ENCODE results near the gene SGCD. TPM values are rescaled to one million over a fixed set of nuclear protein-coding genes. Genes with fewer than 3 reads are reported as not detected.

The SGCD gene
- total and polyA plus RNA-seq, 10 donors: 0.26 to 5.3 (median 1.3) TPM

GRCh38 chr5:156339139-156339841 is 12.3 kb downstream of the SGCD start:
- 77 to 87% (median 78%) methylated on average over 2 of the region's 2 CpGs for WGBS, 5 donors
- intact Hi-C loops (cut with DNase I; ENCODE audit: low total_unique reads): no loop called here
- no peak overlapping the region for H3K4me3 ChIP-seq
- H3K4me1 ChIP-seq: no peaks in the 10 kb centered on the region
- no peak for DNase-seq
- no peaks in the 10 kb centered on the region for H3K9me3 ChIP-seq
- TF ChIP-seq POLR2A (IDR thresholded peaks at IDR 0.05): no peak
- TF ChIP-seq, protein P1, sequence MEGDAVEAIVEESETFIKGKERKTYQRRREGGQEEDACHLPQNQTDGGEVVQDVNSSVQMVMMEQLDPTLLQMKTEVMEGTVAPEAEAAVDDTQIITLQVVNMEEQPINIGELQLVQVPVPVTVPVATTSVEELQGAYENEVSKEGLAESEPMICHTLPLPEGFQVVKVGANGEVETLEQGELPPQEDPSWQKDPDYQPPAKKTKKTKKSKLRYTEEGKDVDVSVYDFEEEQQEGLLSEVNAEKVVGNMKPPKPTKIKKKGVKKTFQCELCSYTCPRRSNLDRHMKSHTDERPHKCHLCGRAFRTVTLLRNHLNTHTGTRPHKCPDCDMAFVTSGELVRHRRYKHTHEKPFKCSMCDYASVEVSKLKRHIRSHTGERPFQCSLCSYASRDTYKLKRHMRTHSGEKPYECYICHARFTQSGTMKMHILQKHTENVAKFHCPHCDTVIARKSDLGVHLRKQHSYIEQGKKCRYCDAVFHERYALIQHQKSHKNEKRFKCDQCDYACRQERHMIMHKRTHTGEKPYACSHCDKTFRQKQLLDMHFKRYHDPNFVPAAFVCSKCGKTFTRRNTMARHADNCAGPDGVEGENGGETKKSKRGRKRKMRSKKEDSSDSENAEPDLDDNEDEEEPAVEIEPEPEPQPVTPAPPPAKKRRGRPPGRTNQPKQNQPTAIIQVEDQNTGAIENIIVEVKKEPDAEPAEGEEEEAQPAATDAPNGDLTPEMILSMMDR (IDR thresholded peaks at IDR 0.05 in 8 of 11, conservative IDR thresholded peaks at IDR 0.05 in 3 of 11): no peak
- no peak for TF ChIP-seq POLR2AphosphoS5 (IDR thresholded peaks at IDR 0.05)
- H3K36me3 ChIP-seq: no peaks in the 10 kb centered on the region
- H3K27ac ChIP-seq: no peak overlapping the region
- no peaks in the 10 kb centered on the region for H3K27me3 ChIP-seq (replicated peaks in 1 of 7)

GRCh38 chr5:156340893-156341292 is 13.9 kb downstream of the SGCD start:
- intact Hi-C loops (cut with DNase I; ENCODE audit: low total_unique reads): no loop called here
- Histone ChIP-seq H3K27me3 (replicated peaks in 1 of 7) (no peaks in the 10 kb centered on the region), H3K36me3 (no peaks in the 10 kb centered on the region), H3K9me3 (no peaks in the 10 kb centered on the region), H3K27ac (no peak overlapping the region), H3K4me3 (no peak overlapping the region), H3K4me1 (no peaks in the 10 kb centered on the region)
- no peak for DNase-seq
- TF ChIP-seq, protein P1 (IDR thresholded peaks at IDR 0.05 in 8 of 11, conservative IDR thresholded peaks at IDR 0.05 in 3 of 11): no peak
- TF ChIP-seq POLR2A (IDR thresholded peaks at IDR 0.05): no peak
- TF ChIP-seq POLR2AphosphoS5 (IDR thresholded peaks at IDR 0.05): no peak
- WGBS, 5 donors: 80 to 97% (median 89%) methylated on average over 1 of the region's 1 CpG

- intact Hi-C loops (cut with DNase I; ENCODE audit: low total_unique reads): no loop called here
- Histone ChIP-seq H3K9me3 (no peaks in the 10 kb centered on the region), H3K4me1 (no peaks in the 10 kb centered on the region), H3K4me3 (no peak overlapping the region), H3K36me3 (no peaks in the 10 kb centered on the region), H3K27ac (no peak overlapping the region), H3K27me3 (replicated peaks in 1 of 7) (no peaks in the 10 kb centered on the region)
- TF ChIP-seq, protein P1 (IDR thresholded peaks at IDR 0.05 in 8 of 11, conservative IDR thresholded peaks at IDR 0.05 in 3 of 11): no peak
- no peak for TF ChIP-seq POLR2AphosphoS5 (IDR thresholded peaks at IDR 0.05)
- no peak for DNase-seq
- 59 to 98% (median 84%) methylated on average over 2 of the region's 2 CpGs for WGBS, 5 donors
Observed at GRCh38 chr5:156350256-156350655, 23.3 kb downstream of the SGCD start.

GRCh38 chr5:156351423-156351822 is 24.5 kb downstream of the SGCD start:
- 65 to 82% (median 78%) methylated on average over 4 of the region's 4 CpGs for WGBS, 5 donors
- Histone ChIP-seq H3K36me3 (no peaks in the 10 kb centered on the region), H3K27ac (no peak overlapping the region), H3K4me3 (no peak overlapping the region), H3K27me3 (replicated peaks in 1 of 7) (no peaks in the 10 kb centered on the region), H3K4me1 (no peaks in the 10 kb centered on the region), H3K9me3 (no peaks in the 10 kb centered on the region)
- DNase-seq: no peak
- intact Hi-C loops (cut with DNase I; ENCODE audit: low total_unique reads): no loop called here
- TF ChIP-seq POLR2A (IDR thresholded peaks at IDR 0.05): no peak
- TF ChIP-seq, protein P1 (IDR thresholded peaks at IDR 0.05 in 8 of 11, conservative IDR thresholded peaks at IDR 0.05 in 3 of 11): no peak
- no peak for TF ChIP-seq POLR2AphosphoS5 (IDR thresholded peaks at IDR 0.05)

Measured in spleen (tissue), 11 donors.